ENCODE data around the gene IP6K2.

GRCh38 chr3:48765376-48765775 is 48.4 kb upstream of the IP6K2 start:
- TF ChIP-seq POLR2A (IDR thresholded peaks at IDR 0.05; ENCODE audit: insufficient read depth in 1 of 2, low read depth in 2 of 2, low read length in 2 of 2) (no peak), NFRKB (IDR thresholded peaks at IDR 0.05) (no peak), KMT2B (CRISPR knock-in tag; IDR thresholded peaks at IDR 0.05) (no peak), PITX1 (CRISPR knock-in tag; IDR thresholded peaks at IDR 0.05) (no peak), ATF3 (CRISPR knock-in tag; IDR thresholded peaks at IDR 0.05) (no peak), UBTF (CRISPR knock-in tag; IDR thresholded peaks at IDR 0.05) (no peak)

Measured in HepG2 (cell line).